Endodermal cell (in vitro differentiated cells): ENCODE results near the gene CELF2. TPM values are rescaled to one million over a fixed set of nuclear protein-coding genes. Genes with fewer than 3 reads are reported as not detected.

Experiments used
- DNase-seq: peaks from one replicate; pipeline ENCODE4 v3.0.0-alpha.2; 2017
- H3K27ac ChIP-seq: 2 replicates; pipeline ENCODE4 v1.5.1; 2013; ENCODE audit warnings: mild to moderate bottlenecking, low read depth, low read length, moderate library complexity
- H3K27me3 ChIP-seq: 2 replicates; pipeline ENCODE4 v1.6.1; 2013; ENCODE audit warnings: mild to moderate bottlenecking, low read length, moderate library complexity; ENCODE audit not compliant: insufficient read depth, control insufficient read depth, poor library complexity, severe bottlenecking
- H3K36me3 ChIP-seq: 2 replicates; pipeline ENCODE4 v1.7.0; 2013; ENCODE audit warnings: mild to moderate bottlenecking, low read length, moderate library complexity; ENCODE audit not compliant: control insufficient read depth, insufficient read depth
- H3K4me1 ChIP-seq: one replicate; pipeline ENCODE4 v1.7.0; 2013; ENCODE audit warnings: low read length; ENCODE audit not compliant: control insufficient read depth, insufficient read depth
- H3K4me3 ChIP-seq: 2 replicates; pipeline ENCODE4 v1.5.1; 2013; ENCODE audit warnings: mild to moderate bottlenecking, low read length, moderate library complexity
- H3K9ac ChIP-seq: 2 replicates; pipeline ENCODE4 v1.6.1; 2013; ENCODE audit warnings: mild to moderate bottlenecking, low read length, moderate library complexity; ENCODE audit not compliant: poor library complexity, severe bottlenecking; ENCODE audit errors: extremely low read depth
- H3K9me3 ChIP-seq: 2 replicates; pipeline ENCODE4 v1.6.1; 2013; ENCODE audit warnings: mild to moderate bottlenecking, low read length, moderate library complexity; ENCODE audit not compliant: control insufficient read depth
- H3K27ac Mint-ChIP-seq: 2 replicates; pipeline ENCODE4 v1.8.0; 2020; ENCODE audit warnings: mixed read lengths
- H3K27me3 Mint-ChIP-seq: 2 replicates; pipeline ENCODE4 v1.8.0; 2021; ENCODE audit warnings: mild to moderate bottlenecking, mixed read lengths; ENCODE audit not compliant: insufficient read depth
- H3K36me3 Mint-ChIP-seq: 2 replicates; pipeline ENCODE4 v1.8.0; 2020; ENCODE audit warnings: low read depth, mixed read lengths
- H3K4me1 Mint-ChIP-seq: 2 replicates; pipeline ENCODE4 v1.8.0; 2020; ENCODE audit warnings: mixed read lengths
- H3K4me3 Mint-ChIP-seq: 2 replicates; pipeline ENCODE4 v1.8.0; 2020; ENCODE audit warnings: mild to moderate bottlenecking, moderate library complexity, mixed read lengths
- H3K9me3 Mint-ChIP-seq: 2 replicates; pipeline ENCODE4 v1.8.0; 2020; ENCODE audit warnings: mild to moderate bottlenecking, mixed read lengths
- WGBS, 2 experiments: methylation state at CpG; one replicate each; pipeline versions ENCODE4 v1.1.5 to v1.1.7; 2013; ENCODE audit warnings: missing lambda C conversion rate in 2 of 2, mixed read lengths in 1 of 2; ENCODE audit not compliant: insufficient coverage in 1 of 2, insufficient read length in 1 of 2; 5-methylcytosine and 5-hydroxymethylcytosine counted together
- total RNA-seq, 2 donors: library from RNA; stranded (reverse); fragmentation: NEBNext Ultra II Directional in 1 of 2; extraction: Animal tissue kit (Norgen Biotek cat#: 25700) in 1 of 2; gene quantifications; 2 replicates in 1 of 2; 3 replicates in 1 of 2; pipeline ENCODE4 v1.2.1, GENCODE V29; 2021
- TF ChIP-seq, protein P1 (sequence below): fragments of 200-600 bp; sonication (generic); conservative IDR thresholded peaks from 2 replicates; pipeline ENCODE4 v1.5.0; 2021; ENCODE audit warnings: antibody characterized with exemption, mild to moderate bottlenecking

The CELF2 gene
- total RNA-seq, 2 donors from 2014 or later: 79.9 to 96.1 TPM

DNA sequence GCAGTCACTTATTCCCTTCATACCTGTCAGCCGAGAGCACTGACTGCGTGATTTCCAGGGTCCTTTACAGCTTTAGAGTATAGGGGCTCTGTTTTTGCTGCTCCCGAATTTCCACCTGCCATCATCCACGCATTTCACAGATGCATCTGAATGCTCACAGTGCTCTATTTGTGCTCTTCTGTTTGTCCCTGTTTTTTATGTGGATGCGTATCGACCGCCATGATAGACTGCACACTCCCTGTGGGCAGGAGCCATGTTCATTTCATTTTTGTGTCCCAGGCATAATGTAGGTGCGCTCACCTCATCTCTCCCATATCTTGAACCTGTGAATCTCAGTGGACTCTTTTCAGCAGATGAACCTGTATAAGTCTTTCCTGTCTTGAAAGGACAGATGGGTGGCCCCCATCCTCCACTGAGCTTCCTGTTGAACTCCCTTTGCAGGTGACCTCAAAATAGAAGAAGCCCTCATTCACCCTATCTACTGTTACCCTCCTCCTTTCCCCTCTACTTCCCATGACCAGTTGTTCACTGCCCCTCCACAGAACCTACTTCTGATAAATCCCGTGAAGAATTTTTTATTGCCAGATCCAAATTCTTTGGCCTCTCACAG is 228.4 kb downstream of the CELF2 start:
- Mint-ChIP-seq H3K36me3 (peaks cover 21% of the 10 kb centered on the region), H3K9me3 (no peaks in the 10 kb centered on the region), H3K27me3 (no peaks in the 10 kb centered on the region), H3K4me1 (peaks cover 5% of the 10 kb centered on the region), H3K27ac (no peak overlapping the region), H3K4me3 (no peak overlapping the region)
- Histone ChIP-seq H3K9ac (no peak overlapping the region), H3K4me3 (no peak overlapping the region), H3K4me1 (no peaks in the 10 kb centered on the region), H3K36me3 (peaks cover 36% of the 10 kb centered on the region), H3K9me3 (no peaks in the 10 kb centered on the region), H3K27ac (no peak overlapping the region), H3K27me3 (no peaks in the 10 kb centered on the region)
- TF ChIP-seq, protein P1, sequence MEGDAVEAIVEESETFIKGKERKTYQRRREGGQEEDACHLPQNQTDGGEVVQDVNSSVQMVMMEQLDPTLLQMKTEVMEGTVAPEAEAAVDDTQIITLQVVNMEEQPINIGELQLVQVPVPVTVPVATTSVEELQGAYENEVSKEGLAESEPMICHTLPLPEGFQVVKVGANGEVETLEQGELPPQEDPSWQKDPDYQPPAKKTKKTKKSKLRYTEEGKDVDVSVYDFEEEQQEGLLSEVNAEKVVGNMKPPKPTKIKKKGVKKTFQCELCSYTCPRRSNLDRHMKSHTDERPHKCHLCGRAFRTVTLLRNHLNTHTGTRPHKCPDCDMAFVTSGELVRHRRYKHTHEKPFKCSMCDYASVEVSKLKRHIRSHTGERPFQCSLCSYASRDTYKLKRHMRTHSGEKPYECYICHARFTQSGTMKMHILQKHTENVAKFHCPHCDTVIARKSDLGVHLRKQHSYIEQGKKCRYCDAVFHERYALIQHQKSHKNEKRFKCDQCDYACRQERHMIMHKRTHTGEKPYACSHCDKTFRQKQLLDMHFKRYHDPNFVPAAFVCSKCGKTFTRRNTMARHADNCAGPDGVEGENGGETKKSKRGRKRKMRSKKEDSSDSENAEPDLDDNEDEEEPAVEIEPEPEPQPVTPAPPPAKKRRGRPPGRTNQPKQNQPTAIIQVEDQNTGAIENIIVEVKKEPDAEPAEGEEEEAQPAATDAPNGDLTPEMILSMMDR: no peak
- WGBS, 2 experiments: 92 to 96% methylated on average over 9 of the region's 9 CpGs
- DNase-seq: no peak

GRCh38 chr10:11246752-11247467 is 229.2 kb downstream of the CELF2 start:
- H3K9ac ChIP-seq: no peak overlapping the region
- Mint-ChIP-seq H3K4me3 (no peak overlapping the region), H3K27me3 (no peaks in the 10 kb centered on the region), H3K27ac (no peak overlapping the region), H3K36me3 (peaks cover 23% of the 10 kb centered on the region), H3K9me3 (no peaks in the 10 kb centered on the region), H3K4me1 (peaks cover 5% of the 10 kb centered on the region)
- WGBS, 2 experiments: 95 to 98% methylated on average over 17 to 24 of the region's 24 CpGs
- peaks cover 44% of the 10 kb centered on the region for H3K36me3 ChIP-seq
- H3K27ac ChIP-seq: no peak overlapping the region
- TF ChIP-seq, protein P1: no peak
- no peak for DNase-seq
- no peaks in the 10 kb centered on the region for H3K9me3 ChIP-seq
- H3K4me3 ChIP-seq: no peak overlapping the region
- no peaks in the 10 kb centered on the region for H3K4me1 ChIP-seq
- H3K27me3 ChIP-seq: no peaks in the 10 kb centered on the region

- H3K4me1 ChIP-seq: no peaks in the 10 kb centered on the region
- H3K9ac ChIP-seq: no peak overlapping the region
- no peak overlapping the region for H3K4me3 ChIP-seq
- Mint-ChIP-seq H3K27ac (no peak overlapping the region), H3K4me3 (no peak overlapping the region), H3K9me3 (no peaks in the 10 kb centered on the region), H3K4me1 (peaks cover 5% of the 10 kb centered on the region), H3K36me3 (peaks cover 32% of the 10 kb centered on the region), H3K27me3 (no peaks in the 10 kb centered on the region)
- DNase-seq: no peak
- no peaks in the 10 kb centered on the region for H3K9me3 ChIP-seq
- peak overlapping the region; percentile 7 for H3K27ac ChIP-seq
- no peaks in the 10 kb centered on the region for H3K27me3 ChIP-seq
- TF ChIP-seq, protein P1: no peak
- H3K36me3 ChIP-seq: peaks cover 59% of the 10 kb centered on the region
- 65 to 81% methylated on average over 6 to 10 of the region's 10 CpGs for WGBS, 2 experiments
Measured at GRCh38 chr10:11249152-11249807, 231.6 kb downstream of the CELF2 start.
